Natural killer cell (primary cell): Measurements from ENCODE around the gene TMEM63B. TPM values are rescaled to one million over a fixed set of nuclear protein-coding genes. Genes with fewer than 3 reads are reported as not detected.

Experiments used
- ATAC-seq, 3 donors: fragments of 150-1000 bp in 2 of 3; fragments of 200-7000 bp in 1 of 3; cut with Tn5 transposase; 1 replicate in 1 of 3; 2 replicates in 2 of 3; pipeline ENCODE4 v1.10.0; 2021; ENCODE audit warnings: mild to moderate bottlenecking in 2 of 3, moderate library complexity in 2 of 3
- DNase-seq, 2 donors: peaks; one replicate each; pipeline versions ENCODE4 v3.0.0 to v3.0.0-alpha.2; 2013 to 2021; ENCODE audit warnings: mixed read lengths in 1 of 2
- H3K27ac ChIP-seq: one replicate; pipeline ENCODE4 v1.5.1; 2013; ENCODE audit warnings: mild to moderate bottlenecking, low read length
- H3K27me3 ChIP-seq: one replicate; pipeline ENCODE4 v1.6.1; 2013; ENCODE audit warnings: low read length; ENCODE audit not compliant: control insufficient read depth, insufficient read depth
- H3K36me3 ChIP-seq: one replicate; pipeline ENCODE4 v1.6.1; 2013; ENCODE audit warnings: low read length; ENCODE audit not compliant: control insufficient read depth, insufficient read depth
- H3K4me1 ChIP-seq: one replicate; pipeline ENCODE4 v1.6.1; 2013; ENCODE audit warnings: low read length; ENCODE audit not compliant: control insufficient read depth, insufficient read depth
- H3K4me3 ChIP-seq: one replicate; pipeline ENCODE4 v1.5.1; 2013; ENCODE audit warnings: low read length
- H3K9me3 ChIP-seq: one replicate; pipeline ENCODE4 v1.6.1; 2013; ENCODE audit warnings: low read length; ENCODE audit not compliant: control insufficient read depth, insufficient read depth
- H3K27ac Mint-ChIP-seq, 2 donors: one replicate each; pipeline ENCODE4 v1.8.0; 2022; ENCODE audit warnings: mild to moderate bottlenecking in 2 of 2, mixed read lengths in 2 of 2, moderate library complexity in 1 of 2
- H3K27me3 Mint-ChIP-seq, 2 donors: one replicate each; pipeline ENCODE4 v1.8.0; 2022; ENCODE audit warnings: low read depth in 2 of 2, mixed read lengths in 2 of 2
- H3K36me3 Mint-ChIP-seq: one replicate; pipeline ENCODE4 v1.8.0; 2022; ENCODE audit warnings: mixed read lengths
- H3K4me1 Mint-ChIP-seq, 2 donors: one replicate each; pipeline ENCODE4 v1.8.0; 2022; ENCODE audit warnings: mixed read lengths in 2 of 2
- H3K4me3 Mint-ChIP-seq: one replicate; pipeline ENCODE4 v1.8.0; 2022; ENCODE audit warnings: mild to moderate bottlenecking, moderate library complexity, mixed read lengths
- H3K9me3 Mint-ChIP-seq, 2 donors: one replicate each; pipeline ENCODE4 v1.8.0; 2022; ENCODE audit warnings: mixed read lengths in 2 of 2
- WGBS: methylation state at CpG from one replicate; pipeline ENCODE4 v1.1.7; 2013; ENCODE audit warnings: missing lambda C conversion rate; ENCODE audit not compliant: insufficient coverage; 5-methylcytosine and 5-hydroxymethylcytosine counted together
- intact Hi-C: fragments of 100-400 bp; cut with micrococcal nuclease; formaldehyde crosslinking; loops from one replicate; pipeline ENCODE4 v1.14.2; 2022
- total RNA-seq, 4 donors: library from RNA; stranded (reverse); fragments of 120-200 nt in 1 of 4; gene quantifications; one replicate each; pipeline versions ENCODE4 v1.2.3 to v1.2.4, GENCODE V29; 2013 to 2022
- TF ChIP-seq, protein P1 (sequence below): fragments of 200-600 bp; IDR thresholded peaks from one replicate; pipeline ENCODE4 v1.8.0; 2022; ENCODE audit warnings: antibody characterized with exemption

TMEM63B gene
- total RNA-seq, 3 donors from 2014 or later (not counting 1 experiment from before 2014, with no cell fraction given), result 24.7 to 30.8 (median 28.1) TPM

DNA sequence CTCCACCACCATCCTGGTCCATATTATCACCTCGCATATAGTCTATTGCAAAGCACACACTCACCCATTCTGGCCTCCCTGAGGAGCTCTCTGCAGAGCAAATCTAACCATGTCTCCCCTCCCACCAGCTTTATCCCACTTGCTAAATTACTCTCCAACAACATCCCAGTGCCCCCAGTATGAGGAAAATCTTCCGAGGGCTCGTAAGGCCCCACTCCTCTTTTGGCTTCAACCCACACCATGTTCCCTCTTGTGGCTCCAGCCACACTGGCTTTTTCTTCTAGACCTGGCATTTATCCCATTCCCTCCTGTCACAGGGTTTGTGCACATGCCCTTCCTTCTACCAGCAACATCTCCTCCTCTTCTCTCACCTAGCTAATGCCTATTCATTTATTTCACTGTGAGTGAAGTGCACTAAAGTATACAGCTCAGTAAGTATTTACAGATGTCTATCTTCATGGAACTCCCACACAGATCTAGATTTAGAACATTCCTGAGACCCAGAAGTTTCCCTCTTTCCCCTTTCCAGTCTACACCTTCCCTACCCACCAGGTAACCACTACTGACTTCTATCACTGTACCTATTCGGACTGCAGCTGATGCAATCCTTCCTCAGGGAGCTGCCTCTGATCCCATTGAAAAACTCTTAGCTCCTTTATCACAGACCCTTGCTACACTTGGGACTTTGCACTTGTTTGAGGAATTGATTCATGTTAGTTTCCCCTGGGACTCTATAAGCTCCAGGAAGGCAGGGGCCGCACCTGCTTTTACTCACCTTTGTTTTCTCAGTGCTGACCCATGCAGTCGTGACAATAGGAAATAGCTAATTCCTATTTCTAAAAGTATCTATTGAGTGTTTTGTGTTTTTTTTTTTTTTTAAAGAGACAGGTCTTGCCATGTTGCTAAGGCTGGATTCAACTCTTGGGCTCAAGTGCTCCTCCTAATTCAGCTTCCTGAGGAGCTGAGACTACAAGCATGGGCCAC is 15.6 kb upstream of the TMEM63B start:
- peaks cover 8 to 12% of the 10 kb centered on the region in 2 donors for H3K4me1 Mint-ChIP-seq
- TF ChIP-seq, protein P1, sequence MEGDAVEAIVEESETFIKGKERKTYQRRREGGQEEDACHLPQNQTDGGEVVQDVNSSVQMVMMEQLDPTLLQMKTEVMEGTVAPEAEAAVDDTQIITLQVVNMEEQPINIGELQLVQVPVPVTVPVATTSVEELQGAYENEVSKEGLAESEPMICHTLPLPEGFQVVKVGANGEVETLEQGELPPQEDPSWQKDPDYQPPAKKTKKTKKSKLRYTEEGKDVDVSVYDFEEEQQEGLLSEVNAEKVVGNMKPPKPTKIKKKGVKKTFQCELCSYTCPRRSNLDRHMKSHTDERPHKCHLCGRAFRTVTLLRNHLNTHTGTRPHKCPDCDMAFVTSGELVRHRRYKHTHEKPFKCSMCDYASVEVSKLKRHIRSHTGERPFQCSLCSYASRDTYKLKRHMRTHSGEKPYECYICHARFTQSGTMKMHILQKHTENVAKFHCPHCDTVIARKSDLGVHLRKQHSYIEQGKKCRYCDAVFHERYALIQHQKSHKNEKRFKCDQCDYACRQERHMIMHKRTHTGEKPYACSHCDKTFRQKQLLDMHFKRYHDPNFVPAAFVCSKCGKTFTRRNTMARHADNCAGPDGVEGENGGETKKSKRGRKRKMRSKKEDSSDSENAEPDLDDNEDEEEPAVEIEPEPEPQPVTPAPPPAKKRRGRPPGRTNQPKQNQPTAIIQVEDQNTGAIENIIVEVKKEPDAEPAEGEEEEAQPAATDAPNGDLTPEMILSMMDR, result no peak
- no peak overlapping the region for H3K27ac ChIP-seq
- no peaks in the 10 kb centered on the region for H3K36me3 Mint-ChIP-seq
- H3K27me3 Mint-ChIP-seq, result no peaks in the 10 kb centered on the region
- intact Hi-C loops, result no loop called here
- peak overlapping the region in 1 of 2 donors; percentile 4 for H3K27ac Mint-ChIP-seq
- peaks cover 51% of the 10 kb centered on the region for H3K36me3 ChIP-seq
- no peak overlapping the region for H3K4me3 ChIP-seq
- H3K9me3 Mint-ChIP-seq, result no peaks in the 10 kb centered on the region
- no peak overlapping the region for H3K4me3 Mint-ChIP-seq
- no peak for DNase-seq
- ATAC-seq, result no peak
- WGBS, result 98% methylated on average over 5 of the region's 6 CpGs
- no peaks in the 10 kb centered on the region for H3K9me3 ChIP-seq
- H3K27me3 ChIP-seq, result no peaks in the 10 kb centered on the region
- peaks cover 4% of the 10 kb centered on the region for H3K4me1 ChIP-seq

DNA sequence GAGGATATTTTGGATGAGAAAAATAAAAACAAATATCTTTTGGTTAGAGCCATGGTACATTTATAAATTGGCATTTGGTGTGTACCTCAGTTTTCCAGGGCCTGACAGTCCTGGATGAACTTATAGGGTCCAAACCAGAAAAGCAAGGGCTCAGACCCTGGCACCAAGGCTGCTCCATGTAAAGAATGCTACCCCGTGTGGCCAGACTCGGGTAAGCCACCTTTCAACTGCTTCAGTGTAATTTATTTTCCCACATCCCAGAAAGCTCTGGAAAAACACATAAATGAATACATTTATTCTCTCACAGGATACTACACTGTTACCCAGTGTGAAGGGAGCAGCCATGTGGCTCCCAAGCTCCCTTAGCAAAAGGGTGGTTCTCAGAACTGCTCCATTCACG is 13.9 kb upstream of the TMEM63B start:
- Mint-ChIP-seq H3K27ac (no peak overlapping the region), H3K9me3 (no peaks in the 10 kb centered on the region), H3K36me3 (no peaks in the 10 kb centered on the region), H3K4me1 (peaks cover 8 to 19% of the 10 kb centered on the region in 2 donors), H3K4me3 (no peak overlapping the region), H3K27me3 (no peaks in the 10 kb centered on the region)
- Histone ChIP-seq H3K9me3 (no peaks in the 10 kb centered on the region), H3K27me3 (no peaks in the 10 kb centered on the region), H3K4me1 (peaks cover 4% of the 10 kb centered on the region), H3K4me3 (no peak overlapping the region), H3K36me3 (peaks cover 46% of the 10 kb centered on the region), H3K27ac (no peak overlapping the region)
- DNase-seq (no peak), ATAC-seq (no peak)
- TF ChIP-seq, protein P1, result no peak
- 84% methylated on average over 3 of the region's 3 CpGs for WGBS
- intact Hi-C loops, result no loop called here

DNA sequence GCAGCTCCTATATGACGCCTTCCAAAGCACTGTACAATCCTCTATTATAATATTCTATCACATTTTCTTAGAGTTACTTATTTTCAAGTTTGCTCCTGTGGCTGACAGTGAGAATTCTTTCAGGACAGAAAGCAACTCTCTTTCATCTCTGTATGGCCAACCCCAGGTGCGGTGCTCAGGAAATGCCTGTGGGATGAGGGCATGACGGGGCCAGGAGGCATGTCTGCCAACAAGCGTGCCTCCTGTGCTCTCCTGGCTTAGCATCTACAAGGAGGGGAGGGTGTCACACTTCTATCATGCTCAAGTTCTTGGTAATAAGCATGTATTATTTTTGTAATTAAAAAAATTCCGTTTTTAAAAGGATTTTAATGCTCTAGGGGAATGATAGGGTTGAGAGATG is 11.5 kb upstream of the TMEM63B start:
- Histone ChIP-seq H3K36me3 (peaks cover 35% of the 10 kb centered on the region), H3K27me3 (no peaks in the 10 kb centered on the region), H3K4me3 (no peak overlapping the region), H3K9me3 (no peaks in the 10 kb centered on the region), H3K27ac (no peak overlapping the region), H3K4me1 (peaks cover 7% of the 10 kb centered on the region)
- H3K4me1 Mint-ChIP-seq, result peaks cover 7 to 30% of the 10 kb centered on the region in 2 donors
- H3K9me3 Mint-ChIP-seq, result no peaks in the 10 kb centered on the region
- H3K27me3 Mint-ChIP-seq, result no peaks in the 10 kb centered on the region
- TF ChIP-seq, protein P1, result no peak
- intact Hi-C loops, result no loop called here
- H3K27ac Mint-ChIP-seq, result peak overlapping the region in 1 of 2 donors; percentile 21
- 64% methylated on average over 4 of the region's 5 CpGs for WGBS
- no peak for ATAC-seq
- no peaks in the 10 kb centered on the region for H3K36me3 Mint-ChIP-seq
- H3K4me3 Mint-ChIP-seq, result no peak overlapping the region
- no peak for DNase-seq
